Colonic mucosa (tissue), 4 donors: ENCODE data around the gene RPLP2. TPM values are rescaled to one million over a fixed set of nuclear protein-coding genes. Genes with fewer than 3 reads are reported as not detected.

Experiments
- DNase-seq: peaks from one replicate; pipeline ENCODE4 v3.0.0-alpha.2; 2020
- H3K27ac ChIP-seq: fragments of 200-600 bp; one replicate; pipeline ENCODE4 v1.8.0; 2021
- H3K27me3 ChIP-seq: fragments of 200-600 bp; one replicate; pipeline ENCODE4 v1.8.0; 2021
- H3K36me3 ChIP-seq: fragments of 200-600 bp; one replicate; pipeline ENCODE4 v1.8.0; 2021
- H3K4me1 ChIP-seq: fragments of 200-600 bp; one replicate; pipeline ENCODE4 v1.8.0; 2021; ENCODE audit warnings: mild to moderate bottlenecking
- H3K4me3 ChIP-seq: fragments of 200-600 bp; one replicate; pipeline ENCODE4 v1.8.0; 2021
- H3K9ac ChIP-seq, 2 donors: one replicate each; pipeline ENCODE4 v1.7.0; 2013; ENCODE audit warnings: control low read depth in 2 of 2, low read depth in 2 of 2, low read length in 2 of 2
- H3K9me3 ChIP-seq: fragments of 200-600 bp; one replicate; pipeline ENCODE4 v1.8.0; 2021
- CTCF ChIP-seq: fragments of 200-600 bp; IDR thresholded peaks from one replicate; pipeline ENCODE4 v1.8.0; 2022; ENCODE audit warnings: antibody characterized with exemption, mild to moderate bottlenecking
- intact Hi-C: fragments of 100-400 bp; cut with DNase I; formaldehyde crosslinking; loops from one replicate; pipeline ENCODE4 v1.14.1; 2022
- total RNA-seq, 2 donors: library from RNA; stranded (reverse); fragmentation: NEBNext Ultra II Directional in 1 of 2; extraction: Animal tissue kit (Norgen Biotek cat#: 25700) in 1 of 2; gene quantifications; one replicate each; pipeline ENCODE4 v1.2.1, GENCODE V29; 2021
- donor health status: healthy.
- donor health status: DM: no; HTN: no; CAD: no.
- donor health status: DM: no; HTN: no; CAD: no.

The RPLP2 gene
- total RNA-seq, 2 donors from 2014 or later: 2,068 to 2,303 TPM

DNA sequence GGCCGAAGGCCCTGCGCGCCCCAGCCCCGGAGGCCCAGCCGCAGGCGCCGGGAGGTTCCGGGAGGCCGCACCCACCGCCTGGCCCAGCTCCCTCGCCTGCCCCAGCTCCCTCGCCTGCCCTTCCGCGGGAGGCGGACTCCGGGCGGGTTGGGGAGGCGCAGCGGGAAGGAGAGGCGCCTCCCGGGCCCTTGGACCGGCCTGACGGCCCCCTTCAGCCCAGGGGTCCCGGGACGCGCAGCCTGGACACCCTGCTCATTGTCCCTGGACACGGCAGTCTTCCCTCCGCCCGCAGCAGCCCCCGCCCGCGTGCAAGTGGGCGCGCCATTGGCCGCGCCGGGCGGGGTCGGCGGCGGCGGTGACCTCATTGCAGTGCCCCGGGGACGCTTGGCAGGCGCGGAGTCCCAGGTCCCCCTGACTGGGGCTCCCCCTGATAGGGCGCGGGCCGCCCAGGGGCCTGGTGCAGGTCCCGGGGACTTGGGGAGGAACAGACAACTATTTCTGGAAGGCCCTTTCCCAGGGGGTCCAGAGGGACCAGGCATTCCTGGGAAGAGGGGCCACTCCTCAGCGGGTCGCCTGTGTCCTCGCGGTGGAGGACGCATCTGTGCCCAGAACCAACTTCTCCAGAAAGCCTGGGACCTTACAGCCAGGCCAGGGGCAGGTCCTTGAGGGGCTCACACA is 23.5 kb downstream of the RPLP2 start:
- no peak for TF ChIP-seq CTCF
- peak overlapping the region; percentile 77 for H3K4me3 ChIP-seq
- peak overlapping the region; percentile 93 for H3K9ac ChIP-seq
- H3K27ac ChIP-seq: peak overlapping the region; percentile 89
- peaks cover 13% of the 10 kb centered on the region for H3K36me3 ChIP-seq
- H3K4me1 ChIP-seq: peaks cover 30% of the 10 kb centered on the region
- H3K27me3 ChIP-seq: peaks cover 13% of the 10 kb centered on the region
- H3K9me3 ChIP-seq: no peaks in the 10 kb centered on the region
- peak; percentile 63 for DNase-seq
- intact Hi-C loops: no loop called here

DNA sequence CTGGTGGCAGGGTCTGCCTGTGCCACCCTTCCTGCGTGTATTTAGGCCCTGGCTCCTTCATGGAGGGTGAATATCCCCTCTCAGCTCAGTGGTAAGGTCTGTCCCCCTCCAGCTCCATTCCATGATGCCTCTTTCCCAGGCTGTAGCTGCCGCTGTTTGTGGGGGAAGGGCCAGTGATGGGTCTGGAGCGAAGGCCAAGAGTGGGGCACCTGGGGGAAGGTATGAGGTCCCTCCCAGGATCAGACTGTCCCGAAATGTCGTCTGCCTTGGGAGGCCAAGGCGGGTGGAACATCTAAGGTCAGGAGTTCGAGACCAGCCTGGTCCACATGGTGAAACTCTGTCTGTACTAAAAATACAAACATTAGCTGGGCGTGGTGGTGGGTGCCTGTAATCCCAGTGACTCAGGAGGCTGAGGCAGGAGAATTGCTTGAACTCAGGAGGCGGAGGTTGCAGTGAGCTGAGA is 24.1 kb downstream of the RPLP2 start:
- Histone ChIP-seq H3K36me3 (peaks cover 13% of the 10 kb centered on the region), H3K27ac (peak overlapping the region; percentile 89), H3K9ac (peak overlapping the region; percentile 93), H3K4me3 (peak overlapping the region; percentile 77), H3K9me3 (no peaks in the 10 kb centered on the region), H3K27me3 (peaks cover 13% of the 10 kb centered on the region), H3K4me1 (peaks cover 35% of the 10 kb centered on the region)
- TF ChIP-seq CTCF: no peak
- peak; percentile 59 for DNase-seq
- intact Hi-C loops: no loop called here

DNA sequence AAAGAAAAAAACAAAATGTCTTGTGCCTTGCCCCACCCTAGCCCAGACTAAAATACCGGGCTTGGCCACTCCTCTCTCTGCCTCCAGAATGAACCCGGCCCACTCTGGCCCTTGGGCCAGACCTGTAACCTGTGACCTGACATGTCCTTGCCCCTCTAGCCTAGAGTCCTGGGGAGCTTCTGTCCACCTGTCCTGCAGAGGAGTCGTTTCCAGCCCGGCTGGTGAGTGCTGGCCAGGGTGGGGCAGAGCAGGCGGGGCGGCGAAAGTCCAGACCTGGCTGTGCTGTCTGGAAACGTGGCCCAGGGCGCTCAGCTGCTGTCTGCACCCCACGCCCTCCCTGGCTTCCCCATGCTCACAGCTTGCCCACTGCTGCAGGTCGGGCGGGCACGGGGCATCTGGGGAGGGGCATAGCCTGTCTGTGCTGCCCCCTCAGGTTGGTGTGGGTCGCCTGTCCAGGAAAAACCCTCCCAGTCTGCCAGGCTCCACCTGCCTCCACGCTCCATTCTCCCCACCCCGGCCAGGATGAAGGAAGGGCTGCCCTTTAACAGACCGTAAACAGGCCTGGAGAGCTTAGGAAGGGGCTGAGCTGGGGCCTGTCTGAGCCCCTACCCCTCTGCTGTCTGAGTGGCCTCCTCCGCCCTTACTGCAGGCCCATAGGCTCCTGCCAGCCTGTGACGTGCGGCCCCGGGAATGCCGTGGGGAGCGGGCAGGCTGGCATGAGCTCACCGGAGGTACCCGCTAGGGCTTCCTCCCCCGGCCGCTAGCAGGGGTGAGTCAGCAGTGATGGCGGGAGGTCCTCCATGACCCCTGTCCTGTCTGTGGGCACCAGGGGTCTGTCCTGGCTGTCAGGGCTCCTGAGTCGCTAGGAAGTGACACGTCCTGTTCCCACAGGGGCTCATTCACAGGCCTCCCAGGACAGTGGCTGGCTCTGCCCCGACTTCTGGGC is 24.9 kb downstream of the RPLP2 start:
- Histone ChIP-seq H3K4me3 (peak overlapping the region; percentile 77), H3K9me3 (no peaks in the 10 kb centered on the region), H3K27me3 (peaks cover 13% of the 10 kb centered on the region), H3K36me3 (peaks cover 17% of the 10 kb centered on the region), H3K9ac (peak overlapping the region; percentile 40 to 93), H3K4me1 (peaks cover 28% of the 10 kb centered on the region), H3K27ac (peak overlapping the region; percentile 89)
- DNase-seq: peak; percentile 85
- intact Hi-C loops: no loop called here
- TF ChIP-seq CTCF: no peak

DNA sequence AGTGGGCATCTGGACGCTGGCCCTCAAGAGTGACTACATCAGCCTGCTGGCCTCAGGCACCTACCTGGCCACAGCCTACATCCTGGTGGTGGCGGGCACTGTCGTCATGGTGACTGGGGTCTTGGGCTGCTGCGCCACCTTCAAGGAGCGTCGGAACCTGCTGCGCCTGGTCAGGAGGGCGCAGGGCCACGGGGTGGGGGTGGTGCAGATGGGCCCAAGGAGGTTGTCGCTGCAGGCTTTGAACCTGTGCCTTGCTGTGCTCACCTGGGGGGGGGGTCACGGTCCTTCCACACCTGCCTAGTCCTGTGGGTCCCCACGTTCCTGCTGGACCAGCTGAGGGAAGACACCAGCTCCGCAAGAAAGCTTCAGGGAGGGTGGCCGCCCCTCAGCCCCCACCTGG is 26.5 kb downstream of the RPLP2 start:
- H3K4me1 ChIP-seq: peaks cover 34% of the 10 kb centered on the region
- DNase-seq: no peak
- H3K36me3 ChIP-seq: peaks cover 21% of the 10 kb centered on the region
- H3K9me3 ChIP-seq: no peaks in the 10 kb centered on the region
- H3K27me3 ChIP-seq: peaks cover 3% of the 10 kb centered on the region
- H3K27ac ChIP-seq: no peak overlapping the region
- intact Hi-C loops: no loop called here
- no peak for TF ChIP-seq CTCF
- no peak overlapping the region for H3K4me3 ChIP-seq
- H3K9ac ChIP-seq: no peak overlapping the region

DNA sequence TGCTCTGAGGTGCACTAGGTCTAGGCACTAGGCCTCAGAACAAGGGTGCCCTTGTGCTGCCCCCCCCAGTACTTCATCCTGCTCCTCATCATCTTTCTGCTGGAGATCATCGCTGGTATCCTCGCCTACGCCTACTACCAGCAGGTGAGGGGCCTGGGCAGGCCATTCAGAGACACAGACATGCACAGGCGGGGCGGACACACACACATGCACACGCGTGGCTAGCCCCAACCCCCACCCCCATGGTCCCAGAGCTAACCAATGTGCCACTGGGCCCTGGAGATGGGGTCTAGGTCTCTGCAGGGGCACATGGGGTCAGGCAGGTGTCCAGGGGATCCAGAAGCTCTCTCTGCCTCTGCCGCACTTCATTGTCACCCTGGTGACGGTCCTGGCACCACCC is 26.9 kb downstream of the RPLP2 start:
- Histone ChIP-seq H3K27me3 (no peaks in the 10 kb centered on the region), H3K4me3 (no peak overlapping the region), H3K9me3 (no peaks in the 10 kb centered on the region), H3K27ac (no peak overlapping the region), H3K4me1 (peaks cover 35% of the 10 kb centered on the region), H3K36me3 (peaks cover 21% of the 10 kb centered on the region), H3K9ac (peak overlapping the region in 1 of 2 donors; percentile 19)
- TF ChIP-seq CTCF: no peak
- no peak for DNase-seq
- intact Hi-C loops: no loop called here
